Jurkat, Clone E6-1 (cell line): ENCODE data around the gene MTMR3.

ENCODE experiments used
- DNase-seq: peaks from one replicate; pipeline ENCODE4 v3.0.0-alpha.2; 2011; ENCODE audit warnings: low read depth, low spot score
- H3K4me3 ChIP-seq: 2 replicates; pipeline ENCODE4 v1.5.1; 2011; ENCODE audit warnings: mild to moderate bottlenecking, low read length, control low read depth, moderate library complexity

The MTMR3 gene

GRCh38 chr22:29907753-29908515 is 25.0 kb downstream of the MTMR3 start:
- peak; percentile 5 for DNase-seq
- H3K4me3 ChIP-seq = no peak overlapping the region

GRCh38 chr22:29912141-29912540 is 29.2 kb downstream of the MTMR3 start:
- H3K4me3 ChIP-seq = no peak overlapping the region
- no peak for DNase-seq

- no peak for DNase-seq
Observed at GRCh38 chr22:29912605-29913398, 29.8 kb downstream of the MTMR3 start.

GRCh38 chr22:29914165-29914564 is 31.2 kb downstream of the MTMR3 start:
- no peak for DNase-seq
- H3K4me3 ChIP-seq = no peak overlapping the region

More at GRCh38 chr22:29912605-29913398, 29.8 kb downstream of the MTMR3 start:
- no peak overlapping the region for H3K4me3 ChIP-seq

GRCh38 chr22:29914991-29915533 is 32.1 kb downstream of the MTMR3 start:
- DNase-seq = no peak

GRCh38 chr22:29916007-29916544 is 33.1 kb downstream of the MTMR3 start:
- no peak for DNase-seq
- H3K4me3 ChIP-seq = no peak overlapping the region

More at GRCh38 chr22:29914991-29915533, 32.1 kb downstream of the MTMR3 start:
- H3K4me3 ChIP-seq = no peak overlapping the region

GRCh38 chr22:29917052-29917902 is 34.3 kb downstream of the MTMR3 start:
- no peak for DNase-seq
- H3K4me3 ChIP-seq = no peak overlapping the region

- H3K4me3 ChIP-seq = no peak overlapping the region
- DNase-seq = no peak
Observed at GRCh38 chr22:29925402-29925801, 42.4 kb downstream of the MTMR3 start.

GRCh38 chr22:29926057-29926456 is 43.1 kb downstream of the MTMR3 start:
- no peak overlapping the region for H3K4me3 ChIP-seq
- no peak for DNase-seq

GRCh38 chr22:29932136-29932535 is 49.2 kb downstream of the MTMR3 start:
- DNase-seq = no peak
- no peak overlapping the region for H3K4me3 ChIP-seq

- no peak for DNase-seq
- H3K4me3 ChIP-seq = no peak overlapping the region
Observed at GRCh38 chr22:29933619-29934018, 50.6 kb downstream of the MTMR3 start.

GRCh38 chr22:29934596-29934995 is 51.6 kb downstream of the MTMR3 start:
- DNase-seq = no peak
- H3K4me3 ChIP-seq = no peak overlapping the region

GRCh38 chr22:29936186-29936585 is 53.2 kb downstream of the MTMR3 start:
- no peak overlapping the region for H3K4me3 ChIP-seq
- DNase-seq = no peak

- no peak overlapping the region for H3K4me3 ChIP-seq
- no peak for DNase-seq
Observed at GRCh38 chr22:29937940-29938693, 55.1 kb downstream of the MTMR3 start.

GRCh38 chr22:29940526-29940925 is 57.6 kb downstream of the MTMR3 start:
- no peak overlapping the region for H3K4me3 ChIP-seq
- DNase-seq = no peak

GRCh38 chr22:29944339-29944738 is 61.4 kb downstream of the MTMR3 start:
- DNase-seq = no peak
- no peak overlapping the region for H3K4me3 ChIP-seq

- DNase-seq = no peak
- no peak overlapping the region for H3K4me3 ChIP-seq
Observed at GRCh38 chr22:29945435-29945834, 62.5 kb downstream of the MTMR3 start.

GRCh38 chr22:29946220-29946619 is 63.2 kb downstream of the MTMR3 start:
- no peak overlapping the region for H3K4me3 ChIP-seq
- DNase-seq = no peak
